Neural progenitor cell (in vitro differentiated cells): ENCODE data around the gene SMARCA4. TPM values are rescaled to one million over a fixed set of nuclear protein-coding genes. Genes with fewer than 3 reads are reported as not detected.
"Not testable (repeated sequence)": the region's sequence is repeated elsewhere in the genome, so short reads cannot be mapped to it uniquely, and the experiment has no call there.

ENCODE experiments used
- DNase-seq: peaks from one replicate; pipeline ENCODE4 v3.0.0-alpha.2; 2016; ENCODE audit warnings: low spot score
- H2AFZ ChIP-seq: fragments of 200-600 bp; sonication (generic); replicated peaks from 2 replicates; pipeline ENCODE4 v1.6.1; 2016; ENCODE audit warnings: antibody characterized with exemption
- H3F3A ChIP-seq: fragments of 200-600 bp; sonication (generic); 2 replicates; pipeline ENCODE4 v1.6.1; 2016; ENCODE audit warnings: antibody characterized with exemption, low read depth
- H3K27ac ChIP-seq: fragments of 200-600 bp; sonication (generic); 2 replicates; pipeline ENCODE4 v1.5.1; 2016; ENCODE audit warnings: mild to moderate bottlenecking
- H3K27me3 ChIP-seq: fragments of 200-600 bp; sonication (generic); 2 replicates; pipeline ENCODE4 v1.6.1; 2016; ENCODE audit warnings: mild to moderate bottlenecking, moderate library complexity
- H3K36me3 ChIP-seq: fragments of 200-600 bp; sonication (generic); 2 replicates; pipeline ENCODE4 v1.5.1; 2016
- H3K4me1 ChIP-seq: fragments of 200-600 bp; sonication (generic); 2 replicates; pipeline ENCODE4 v1.6.1; 2016; ENCODE audit warnings: mixed run types
- H3K4me2 ChIP-seq: fragments of 200-600 bp; sonication (generic); 2 replicates; pipeline ENCODE4 v1.6.1; 2016
- H3K4me3 ChIP-seq: fragments of 200-600 bp; sonication (generic); 2 replicates; pipeline ENCODE4 v1.5.1; 2016
- H3K79me2 ChIP-seq: fragments of 200-600 bp; sonication (generic); 2 replicates; pipeline ENCODE4 v1.6.1; 2016; ENCODE audit warnings: low read depth
- H3K9ac ChIP-seq: fragments of 200-600 bp; sonication (generic); 2 replicates; pipeline ENCODE4 v1.6.1; 2016
- H3K9me3 ChIP-seq: fragments of 200-600 bp; sonication (generic); 2 replicates; pipeline ENCODE4 v1.5.1; 2016; ENCODE audit warnings: low read depth
- H4K20me1 ChIP-seq: fragments of 200-600 bp; sonication (generic); 2 replicates; pipeline ENCODE4 v1.6.1; 2016; ENCODE audit warnings: low read depth
- H3K27ac Mint-ChIP-seq: 3 replicates; pipeline ENCODE4 v1.8.0; 2021; ENCODE audit warnings: mixed read lengths
- H3K27me3 Mint-ChIP-seq: 2 replicates; pipeline ENCODE4 v1.8.0; 2022; ENCODE audit warnings: low read depth, mild to moderate bottlenecking, inconsistent platforms, moderate library complexity, mixed read lengths; ENCODE audit not compliant: insufficient read depth
- H3K36me3 Mint-ChIP-seq: 3 replicates; pipeline ENCODE4 v1.8.0; 2021; ENCODE audit warnings: mixed read lengths
- H3K4me1 Mint-ChIP-seq: 3 replicates; pipeline ENCODE4 v1.8.0; 2021; ENCODE audit warnings: mixed read lengths
- H3K4me3 Mint-ChIP-seq: 3 replicates; pipeline ENCODE4 v1.8.0; 2021; ENCODE audit warnings: mild to moderate bottlenecking, moderate library complexity, mixed read lengths
- H3K9me3 Mint-ChIP-seq: 3 replicates; pipeline ENCODE4 v1.8.0; 2020; ENCODE audit warnings: mixed read lengths
- CTCF ChIP-seq: fragments of 200-600 bp; sonication (generic); IDR thresholded peaks from 2 replicates; pipeline ENCODE4 v1.5.1; 2017; ENCODE audit warnings: antibody characterized with exemption, mild to moderate bottlenecking
- EZH2 ChIP-seq: fragments of 200-600 bp; sonication (generic); IDR thresholded peaks from 2 replicates; pipeline ENCODE4 v1.6.1; 2017; ENCODE audit warnings: antibody characterized with exemption, mild to moderate bottlenecking, moderate library complexity
- EZH2phosphoT487 ChIP-seq: fragments of 200-600 bp; sonication (generic); IDR thresholded peaks from 2 replicates; pipeline ENCODE4 v1.6.1; 2017; ENCODE audit warnings: antibody characterized with exemption
- total RNA-seq: library from RNA; depleted of rRNA; stranded (reverse); fragments of >200 nt; gene quantifications from 2 replicates; pipeline ENCODE4 v1.2.3, GENCODE V29; 2015; ENCODE audit warnings: low replicate concordance

SMARCA4 gene
- total RNA-seq, 1 donor from 2014 or later: 169 TPM

GRCh38 chr19:10988921-10989320, 28.1 kb downstream of the SMARCA4 start:
- no peak overlapping the region for H3K27ac Mint-ChIP-seq
- H3K36me3 ChIP-seq: peaks cover 3% of the 10 kb centered on the region

GRCh38 chr19:10991076-10991475, 30.2 kb downstream of the SMARCA4 start:
- no peak overlapping the region for H3K27ac ChIP-seq
- TF ChIP-seq CTCF (no peak), EZH2phosphoT487 (no peak), EZH2 (no peak)
- no peak for DNase-seq
- Mint-ChIP-seq H3K4me3 (no peak overlapping the region), H3K36me3 (peaks cover 33% of the 10 kb centered on the region), H3K4me1 (no peaks in the 10 kb centered on the region), H3K27me3 (peaks cover 6% of the 10 kb centered on the region), H3K9me3 (no peaks in the 10 kb centered on the region), H3K27ac (no peak overlapping the region)
- no peak overlapping the region for H2AFZ ChIP-seq
- no peaks in the 10 kb centered on the region for H3K9me3 ChIP-seq
- H3K36me3 ChIP-seq: peaks cover 3% of the 10 kb centered on the region
- no peaks in the 10 kb centered on the region for H3K4me1 ChIP-seq
- no peaks in the 10 kb centered on the region for H3K27me3 ChIP-seq
- H3K4me2 ChIP-seq: no peak overlapping the region
- H3K79me2 ChIP-seq: peaks cover 4% of the 10 kb centered on the region
- H3K4me3 ChIP-seq: no peak overlapping the region
- H3K9ac ChIP-seq: no peak overlapping the region
- H4K20me1 ChIP-seq: peaks cover 43% of the 10 kb centered on the region
- no peaks in the 10 kb centered on the region for H3F3A ChIP-seq

More at GRCh38 chr19:10988921-10989320, 28.1 kb downstream of the SMARCA4 start:
- Mint-ChIP-seq H3K27me3 (peaks cover 4% of the 10 kb centered on the region), H3K4me1 (no peaks in the 10 kb centered on the region), H3K36me3 (peaks cover 28% of the 10 kb centered on the region), H3K4me3 (no peak overlapping the region), H3K9me3 (no peaks in the 10 kb centered on the region)
- Histone ChIP-seq H3K79me2 (peaks cover 25% of the 10 kb centered on the region), H3F3A (no peaks in the 10 kb centered on the region), H3K4me3 (no peak overlapping the region), H3K4me1 (no peaks in the 10 kb centered on the region), H4K20me1 (peaks cover 62% of the 10 kb centered on the region), H3K27ac (no peak overlapping the region), H3K27me3 (no peaks in the 10 kb centered on the region), H2AFZ (no peak overlapping the region), H3K9ac (no peak overlapping the region), H3K4me2 (no peak overlapping the region), H3K9me3 (no peaks in the 10 kb centered on the region)
- no peak for DNase-seq
- no peak for TF ChIP-seq EZH2
- no peak for TF ChIP-seq EZH2phosphoT487
- no peak for TF ChIP-seq CTCF

- Mint-ChIP-seq H3K27me3 (peaks cover 6% of the 10 kb centered on the region), H3K27ac (no peak overlapping the region), H3K9me3 (no peaks in the 10 kb centered on the region), H3K36me3 (peaks cover 37% of the 10 kb centered on the region), H3K4me1 (no peaks in the 10 kb centered on the region), H3K4me3 (peak overlapping the region; percentile 32)
- no peaks in the 10 kb centered on the region for H3K9me3 ChIP-seq
- H3K4me3 ChIP-seq: no peak overlapping the region
- H3K27ac ChIP-seq: no peak overlapping the region
- no peaks in the 10 kb centered on the region for H3F3A ChIP-seq
- peaks cover 38% of the 10 kb centered on the region for H4K20me1 ChIP-seq
- H2AFZ ChIP-seq: no peak overlapping the region
- no peaks in the 10 kb centered on the region for H3K79me2 ChIP-seq
- TF ChIP-seq EZH2 (no peak), EZH2phosphoT487 (no peak), CTCF (no peak)
- no peak overlapping the region for H3K4me2 ChIP-seq
- no peaks in the 10 kb centered on the region for H3K4me1 ChIP-seq
- DNase-seq: no peak
- no peak overlapping the region for H3K9ac ChIP-seq
- no peaks in the 10 kb centered on the region for H3K27me3 ChIP-seq
- peaks cover 3% of the 10 kb centered on the region for H3K36me3 ChIP-seq
Measured at GRCh38 chr19:10991521-10992081, 30.8 kb downstream of the SMARCA4 start.

- not testable (repeated sequence) for H3K27ac ChIP-seq, H3K4me2 ChIP-seq, H2AFZ ChIP-seq, H3K36me3 ChIP-seq, H3K27me3 Mint-ChIP-seq, DNase-seq, H3K4me1 ChIP-seq, H3K4me3 ChIP-seq, H3K9me3 Mint-ChIP-seq, H3K9ac ChIP-seq, H3K27me3 ChIP-seq, H3K79me2 ChIP-seq, H3K4me3 Mint-ChIP-seq, H3K4me1 Mint-ChIP-seq, H3K9me3 ChIP-seq, H3K27ac Mint-ChIP-seq, H3F3A ChIP-seq
- H3K36me3 Mint-ChIP-seq: peaks cover 40% of the 10 kb centered on the region
- peaks cover 32% of the 10 kb centered on the region for H4K20me1 ChIP-seq
Measured at GRCh38 chr19:10992174-10992573, 31.3 kb downstream of the SMARCA4 start.
